WTC11 (cell line): ENCODE measurements around the gene CXCL5. TPM values are rescaled to one million over a fixed set of nuclear protein-coding genes. Genes with fewer than 3 reads are reported as not detected.

Experiments
- ATAC-seq: fragments of 200-7000 bp; cut with Tn5 transposase; 2 replicates; pipeline ENCODE4 v1.10.0; 2021; ENCODE audit warnings: mild to moderate bottlenecking, moderate library complexity
- CTCF ChIA-PET: fragments of 300-600 bp; sonication (Branson Sonifier 250); formaldehyde crosslinking; loops from one replicate; lab custom pipeline; 2021; ENCODE audit warnings: antibody characterized with exemption; lab: Charles Lee
- POLR2A ChIA-PET: fragments of 350-600 bp; sonication (Branson Sonifier 250); formaldehyde crosslinking; loops from one replicate; lab custom pipeline; 2021; ENCODE audit warnings: antibody characterized with exemption; lab: Charles Lee
- DNase-seq: peaks from one replicate; pipeline ENCODE4 v3.0.0; 2021; ENCODE audit warnings: low spot score
- H3K27ac Mint-ChIP-seq: 2 replicates; pipeline ENCODE4 v1.8.0; 2021; ENCODE audit warnings: mixed read lengths
- H3K27me3 Mint-ChIP-seq: 2 replicates; pipeline ENCODE4 v1.8.0; 2021; ENCODE audit warnings: low read depth, mild to moderate bottlenecking, moderate library complexity, mixed read lengths
- H3K36me3 Mint-ChIP-seq: 2 replicates; pipeline ENCODE4 v1.8.0; 2021; ENCODE audit warnings: mixed read lengths
- H3K4me1 Mint-ChIP-seq: 2 replicates; pipeline ENCODE4 v1.8.0; 2022; ENCODE audit warnings: mixed read lengths
- H3K4me3 Mint-ChIP-seq: 2 replicates; pipeline ENCODE4 v1.8.0; 2021; ENCODE audit warnings: mild to moderate bottlenecking, moderate library complexity, mixed read lengths
- H3K9me3 Mint-ChIP-seq: 2 replicates; pipeline ENCODE4 v1.8.0; 2021; ENCODE audit warnings: mixed read lengths
- CBFB ChIP-seq: sonication (generic); formaldehyde crosslinking; IDR thresholded peaks from 2 replicates; pipeline ENCODE4 v1.8.1; 2022; ENCODE audit warnings: mild to moderate bottlenecking, low read depth, missing genetic modification reagents
- CREB1 ChIP-seq: sonication (generic); formaldehyde crosslinking; IDR thresholded peaks from 2 replicates; pipeline ENCODE4 v1.8.0; 2023; ENCODE audit warnings: mild to moderate bottlenecking, missing genetic modification reagents
- CREM ChIP-seq: sonication (generic); formaldehyde crosslinking; IDR thresholded peaks from 2 replicates; pipeline ENCODE4 v1.8.1; 2022; ENCODE audit warnings: mild to moderate bottlenecking, missing genetic modification reagents, moderate library complexity
- ETV6 ChIP-seq: sonication (generic); formaldehyde crosslinking; IDR thresholded peaks from 2 replicates; pipeline ENCODE4 v1.8.1; 2022; ENCODE audit warnings: mild to moderate bottlenecking, missing genetic modification reagents
- GABPB1 ChIP-seq: sonication (generic); formaldehyde crosslinking; IDR thresholded peaks from 2 replicates; pipeline ENCODE4 v1.8.1; 2023; ENCODE audit warnings: mild to moderate bottlenecking, missing genetic modification reagents
- HMGXB4 ChIP-seq: sonication (generic); formaldehyde crosslinking; IDR thresholded peaks from 2 replicates; pipeline ENCODE4 v1.8.1; 2023; ENCODE audit warnings: mild to moderate bottlenecking, moderate library complexity, missing genetic modification reagents
- JAZF1 ChIP-seq: fragments of 250-450 bp; sonication (Bioruptor Pico); IDR thresholded peaks from 2 replicates; pipeline ENCODE4 v1.9.0; 2021; ENCODE audit warnings: moderate library complexity, mild to moderate bottlenecking, inconsistent platforms
- MXD4 ChIP-seq: fragments of 250-450 bp; sonication (Bioruptor Pico); IDR thresholded peaks from 2 replicates; pipeline ENCODE4 v1.8.0; 2021; ENCODE audit warnings: mild to moderate bottlenecking, moderate library complexity, borderline replicate concordance
- MYBL2 ChIP-seq: sonication (generic); formaldehyde crosslinking; IDR thresholded peaks from 2 replicates; pipeline ENCODE4 v1.8.1; 2023; ENCODE audit warnings: mild to moderate bottlenecking, moderate library complexity, missing genetic modification reagents
- NFATC4 ChIP-seq: fragments of 250-450 bp; sonication (Bioruptor Pico); IDR thresholded peaks from 2 replicates; pipeline ENCODE4 v1.9.0; 2021; ENCODE audit warnings: mild to moderate bottlenecking
- NFE2L1 ChIP-seq: sonication (generic); formaldehyde crosslinking; IDR thresholded peaks from 2 replicates; pipeline ENCODE4 v1.8.1; 2023; ENCODE audit warnings: missing genetic modification reagents
- NR1H2 ChIP-seq: sonication (generic); formaldehyde crosslinking; IDR thresholded peaks from 2 replicates; pipeline ENCODE4 v1.9.0; 2021; ENCODE audit warnings: mild to moderate bottlenecking, moderate library complexity, missing genetic modification reagents
- NR2C2 ChIP-seq: sonication (generic); formaldehyde crosslinking; IDR thresholded peaks from 2 replicates; pipeline ENCODE4 v1.8.0; 2022; ENCODE audit warnings: mild to moderate bottlenecking, missing genetic modification reagents
- RORB ChIP-seq: fragments of 250-450 bp; sonication (Bioruptor Pico); IDR thresholded peaks from 2 replicates; pipeline ENCODE4 v1.9.0; 2021; ENCODE audit warnings: mild to moderate bottlenecking
- SMAD4 ChIP-seq: sonication (generic); formaldehyde crosslinking; IDR thresholded peaks from 2 replicates; pipeline ENCODE4 v1.8.0; 2022; ENCODE audit warnings: mild to moderate bottlenecking, missing genetic modification reagents
- STAT6 ChIP-seq: sonication (generic); formaldehyde crosslinking; conservative IDR thresholded peaks from 2 replicates; pipeline ENCODE4 v1.8.1; 2023; ENCODE audit warnings: mild to moderate bottlenecking, low read depth, missing genetic modification reagents, moderate library complexity
- TCF7 ChIP-seq: sonication (generic); formaldehyde crosslinking; IDR thresholded peaks from 2 replicates; pipeline ENCODE4 v1.8.0; 2022; ENCODE audit warnings: mild to moderate bottlenecking, low read depth, missing genetic modification reagents, moderate library complexity
- ZNF232 ChIP-seq: sonication (generic); formaldehyde crosslinking; IDR thresholded peaks from 2 replicates; pipeline ENCODE4 v1.8.0; 2022; ENCODE audit warnings: mild to moderate bottlenecking, missing genetic modification reagents
- ZNF396 ChIP-seq: fragments of 250-450 bp; sonication (Bioruptor Pico); IDR thresholded peaks from 2 replicates; pipeline ENCODE4 v1.8.0; 2021; ENCODE audit warnings: mild to moderate bottlenecking, moderate library complexity, borderline replicate concordance
- total RNA-seq: library from RNA; stranded (reverse); gene quantifications from 3 replicates; pipeline ENCODE4 v1.2.3, GENCODE V29; 2021
- TF ChIP-seq, protein P1 (sequence below): sonication (generic); formaldehyde crosslinking; IDR thresholded peaks from 2 replicates; pipeline ENCODE4 v1.8.1; 2022; ENCODE audit warnings: mild to moderate bottlenecking, missing genetic modification reagents, moderate library complexity, borderline replicate concordance
- TF ChIP-seq, protein P2 (sequence below): sonication (generic); formaldehyde crosslinking; IDR thresholded peaks from 2 replicates; pipeline ENCODE4 v1.8.0; 2022; ENCODE audit warnings: mild to moderate bottlenecking, missing genetic modification reagents
- TF ChIP-seq, protein P3 (sequence below): sonication (generic); formaldehyde crosslinking; IDR thresholded peaks from 2 replicates; pipeline ENCODE4 v1.8.1; 2022; ENCODE audit warnings: mild to moderate bottlenecking, moderate library complexity, missing genetic modification reagents
- TF ChIP-seq, protein P4 (sequence below): sonication (generic); formaldehyde crosslinking; IDR thresholded peaks from 2 replicates; pipeline ENCODE4 v1.8.1; 2023; ENCODE audit warnings: mild to moderate bottlenecking, missing genetic modification reagents

Gene CXCL5
- total RNA-seq, 1 experiment from 2014 or later, result 3.6 TPM

DNA sequence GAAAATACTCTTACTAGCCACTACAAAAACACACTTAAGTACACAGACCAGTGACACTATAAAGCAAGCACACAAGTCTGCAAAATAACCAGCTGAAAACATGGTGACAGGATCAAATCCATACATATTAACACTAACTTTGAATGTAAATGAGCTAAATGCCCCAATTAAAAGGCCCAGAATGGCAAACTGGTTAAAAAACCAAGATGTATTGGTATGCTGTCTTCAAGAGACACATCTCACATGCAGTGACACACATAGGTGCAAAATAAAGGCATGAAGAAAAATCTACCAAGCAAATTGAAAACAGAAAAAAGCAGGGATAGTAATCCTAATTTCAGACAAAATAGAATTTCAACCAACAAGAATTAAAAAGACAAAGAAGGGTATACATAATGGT is 27.5 kb downstream of the CXCL5 start:
- TF ChIP-seq, protein P1, sequence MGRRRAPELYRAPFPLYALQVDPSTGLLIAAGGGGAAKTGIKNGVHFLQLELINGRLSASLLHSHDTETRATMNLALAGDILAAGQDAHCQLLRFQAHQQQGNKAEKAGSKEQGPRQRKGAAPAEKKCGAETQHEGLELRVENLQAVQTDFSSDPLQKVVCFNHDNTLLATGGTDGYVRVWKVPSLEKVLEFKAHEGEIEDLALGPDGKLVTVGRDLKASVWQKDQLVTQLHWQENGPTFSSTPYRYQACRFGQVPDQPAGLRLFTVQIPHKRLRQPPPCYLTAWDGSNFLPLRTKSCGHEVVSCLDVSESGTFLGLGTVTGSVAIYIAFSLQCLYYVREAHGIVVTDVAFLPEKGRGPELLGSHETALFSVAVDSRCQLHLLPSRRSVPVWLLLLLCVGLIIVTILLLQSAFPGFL, result no peak
- no peak for TF ChIP-seq CBFB
- no peak for TF ChIP-seq CREB1 (CRISPR knock-in tag)
- no peak for TF ChIP-seq NR2C2 (CRISPR knock-in tag)
- TF ChIP-seq, protein P2, sequence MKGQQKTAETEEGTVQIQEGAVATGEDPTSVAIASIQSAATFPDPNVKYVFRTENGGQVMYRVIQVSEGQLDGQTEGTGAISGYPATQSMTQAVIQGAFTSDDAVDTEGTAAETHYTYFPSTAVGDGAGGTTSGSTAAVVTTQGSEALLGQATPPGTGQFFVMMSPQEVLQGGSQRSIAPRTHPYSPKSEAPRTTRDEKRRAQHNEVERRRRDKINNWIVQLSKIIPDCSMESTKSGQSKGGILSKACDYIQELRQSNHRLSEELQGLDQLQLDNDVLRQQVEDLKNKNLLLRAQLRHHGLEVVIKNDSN (CRISPR knock-in tag), result no peak
- TF ChIP-seq ETV6 (CRISPR knock-in tag), result no peak
- TF ChIP-seq, protein P3, sequence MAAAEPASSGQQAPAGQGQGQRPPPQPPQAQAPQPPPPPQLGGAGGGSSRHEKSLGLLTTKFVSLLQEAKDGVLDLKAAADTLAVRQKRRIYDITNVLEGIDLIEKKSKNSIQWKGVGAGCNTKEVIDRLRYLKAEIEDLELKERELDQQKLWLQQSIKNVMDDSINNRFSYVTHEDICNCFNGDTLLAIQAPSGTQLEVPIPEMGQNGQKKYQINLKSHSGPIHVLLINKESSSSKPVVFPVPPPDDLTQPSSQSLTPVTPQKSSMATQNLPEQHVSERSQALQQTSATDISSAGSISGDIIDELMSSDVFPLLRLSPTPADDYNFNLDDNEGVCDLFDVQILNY (CRISPR knock-in tag), result no peak
- TF ChIP-seq NFATC4 (CRISPR knock-in tag), result no peak
- TF ChIP-seq, protein P4, sequence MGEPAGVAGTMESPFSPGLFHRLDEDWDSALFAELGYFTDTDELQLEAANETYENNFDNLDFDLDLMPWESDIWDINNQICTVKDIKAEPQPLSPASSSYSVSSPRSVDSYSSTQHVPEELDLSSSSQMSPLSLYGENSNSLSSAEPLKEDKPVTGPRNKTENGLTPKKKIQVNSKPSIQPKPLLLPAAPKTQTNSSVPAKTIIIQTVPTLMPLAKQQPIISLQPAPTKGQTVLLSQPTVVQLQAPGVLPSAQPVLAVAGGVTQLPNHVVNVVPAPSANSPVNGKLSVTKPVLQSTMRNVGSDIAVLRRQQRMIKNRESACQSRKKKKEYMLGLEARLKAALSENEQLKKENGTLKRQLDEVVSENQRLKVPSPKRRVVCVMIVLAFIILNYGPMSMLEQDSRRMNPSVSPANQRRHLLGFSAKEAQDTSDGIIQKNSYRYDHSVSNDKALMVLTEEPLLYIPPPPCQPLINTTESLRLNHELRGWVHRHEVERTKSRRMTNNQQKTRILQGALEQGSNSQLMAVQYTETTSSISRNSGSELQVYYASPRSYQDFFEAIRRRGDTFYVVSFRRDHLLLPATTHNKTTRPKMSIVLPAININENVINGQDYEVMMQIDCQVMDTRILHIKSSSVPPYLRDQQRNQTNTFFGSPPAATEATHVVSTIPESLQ (CRISPR knock-in tag), result no peak
- no peak for TF ChIP-seq GABPB1 (CRISPR knock-in tag)
- no peak for TF ChIP-seq ZNF396
- no peak for TF ChIP-seq ZNF232 (CRISPR knock-in tag)
- TF ChIP-seq CREM (CRISPR knock-in tag), result no peak
- TF ChIP-seq STAT6 (CRISPR knock-in tag), result no peak
- no peak for TF ChIP-seq JAZF1 (CRISPR knock-in tag)
- TF ChIP-seq SMAD4 (CRISPR knock-in tag), result no peak
- no peak for TF ChIP-seq RORB
- Mint-ChIP-seq H3K27ac (no peak overlapping the region), H3K27me3 (no peaks in the 10 kb centered on the region), H3K36me3 (peaks cover 40% of the 10 kb centered on the region), H3K4me1 (no peaks in the 10 kb centered on the region), H3K9me3 (peaks cover 45% of the 10 kb centered on the region), H3K4me3 (no peak overlapping the region)
- ATAC-seq (no peak), DNase-seq (no peak)
- CTCF ChIA-PET, result no interaction called here
- POLR2A ChIA-PET, result no interaction called here

- ATAC-seq, result no peak
- ChIA-PET POLR2A (no interaction called here), CTCF (no interaction called here)
- Mint-ChIP-seq H3K27me3 (no peaks in the 10 kb centered on the region), H3K27ac (no peak overlapping the region), H3K36me3 (peaks cover 34% of the 10 kb centered on the region), H3K4me1 (no peaks in the 10 kb centered on the region; the same call in 1 of the 2 replicates), H3K9me3 (peaks cover 39% of the 10 kb centered on the region), H3K4me3 (no peak overlapping the region)
- no peak for DNase-seq
- TF ChIP-seq MXD4, result no peak
- TF ChIP-seq NFE2L1 (CRISPR knock-in tag), result no peak
- TF ChIP-seq HMGXB4 (CRISPR knock-in tag), result no peak
- TF ChIP-seq NR1H2 (CRISPR knock-in tag), result no peak
- no peak for TF ChIP-seq MYBL2 (CRISPR knock-in tag)
- no peak for TF ChIP-seq TCF7 (CRISPR knock-in tag)
Observed at GRCh38 chr4:73970011-73970410, 28.5 kb downstream of the CXCL5 start.
